Measurements from ENCODE around the gene ASB6.

ASB6 gene, protein sequence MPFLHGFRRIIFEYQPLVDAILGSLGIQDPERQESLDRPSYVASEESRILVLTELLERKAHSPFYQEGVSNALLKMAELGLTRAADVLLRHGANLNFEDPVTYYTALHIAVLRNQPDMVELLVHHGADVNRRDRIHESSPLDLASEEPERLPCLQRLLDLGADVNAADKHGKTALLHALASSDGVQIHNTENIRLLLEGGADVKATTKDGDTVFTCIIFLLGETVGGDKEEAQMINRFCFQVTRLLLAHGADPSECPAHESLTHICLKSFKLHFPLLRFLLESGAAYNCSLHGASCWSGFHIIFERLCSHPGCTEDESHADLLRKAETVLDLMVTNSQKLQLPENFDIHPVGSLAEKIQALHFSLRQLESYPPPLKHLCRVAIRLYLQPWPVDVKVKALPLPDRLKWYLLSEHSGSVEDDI

GRCh38 chr9:129641750-129642585, at the start of gene ASB6:
ASB6 (minus strand) TSS chr9:129642151; CDS start chr9:129641999, 152 bp downstream.
- peak within 1 kb of the TSS; percentile 99 for H3K4me3 ChIP-seq
- peak; percentile 98 for DNase-seq (ENCODE audit: low spot score)
- H3K27ac ChIP-seq: peak within 1 kb of the TSS; percentile 70 to 92
- TF ChIP-seq, protein P1, sequence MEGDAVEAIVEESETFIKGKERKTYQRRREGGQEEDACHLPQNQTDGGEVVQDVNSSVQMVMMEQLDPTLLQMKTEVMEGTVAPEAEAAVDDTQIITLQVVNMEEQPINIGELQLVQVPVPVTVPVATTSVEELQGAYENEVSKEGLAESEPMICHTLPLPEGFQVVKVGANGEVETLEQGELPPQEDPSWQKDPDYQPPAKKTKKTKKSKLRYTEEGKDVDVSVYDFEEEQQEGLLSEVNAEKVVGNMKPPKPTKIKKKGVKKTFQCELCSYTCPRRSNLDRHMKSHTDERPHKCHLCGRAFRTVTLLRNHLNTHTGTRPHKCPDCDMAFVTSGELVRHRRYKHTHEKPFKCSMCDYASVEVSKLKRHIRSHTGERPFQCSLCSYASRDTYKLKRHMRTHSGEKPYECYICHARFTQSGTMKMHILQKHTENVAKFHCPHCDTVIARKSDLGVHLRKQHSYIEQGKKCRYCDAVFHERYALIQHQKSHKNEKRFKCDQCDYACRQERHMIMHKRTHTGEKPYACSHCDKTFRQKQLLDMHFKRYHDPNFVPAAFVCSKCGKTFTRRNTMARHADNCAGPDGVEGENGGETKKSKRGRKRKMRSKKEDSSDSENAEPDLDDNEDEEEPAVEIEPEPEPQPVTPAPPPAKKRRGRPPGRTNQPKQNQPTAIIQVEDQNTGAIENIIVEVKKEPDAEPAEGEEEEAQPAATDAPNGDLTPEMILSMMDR (IDR thresholded peaks at IDR 0.05): peak; percentile 100

DNA sequence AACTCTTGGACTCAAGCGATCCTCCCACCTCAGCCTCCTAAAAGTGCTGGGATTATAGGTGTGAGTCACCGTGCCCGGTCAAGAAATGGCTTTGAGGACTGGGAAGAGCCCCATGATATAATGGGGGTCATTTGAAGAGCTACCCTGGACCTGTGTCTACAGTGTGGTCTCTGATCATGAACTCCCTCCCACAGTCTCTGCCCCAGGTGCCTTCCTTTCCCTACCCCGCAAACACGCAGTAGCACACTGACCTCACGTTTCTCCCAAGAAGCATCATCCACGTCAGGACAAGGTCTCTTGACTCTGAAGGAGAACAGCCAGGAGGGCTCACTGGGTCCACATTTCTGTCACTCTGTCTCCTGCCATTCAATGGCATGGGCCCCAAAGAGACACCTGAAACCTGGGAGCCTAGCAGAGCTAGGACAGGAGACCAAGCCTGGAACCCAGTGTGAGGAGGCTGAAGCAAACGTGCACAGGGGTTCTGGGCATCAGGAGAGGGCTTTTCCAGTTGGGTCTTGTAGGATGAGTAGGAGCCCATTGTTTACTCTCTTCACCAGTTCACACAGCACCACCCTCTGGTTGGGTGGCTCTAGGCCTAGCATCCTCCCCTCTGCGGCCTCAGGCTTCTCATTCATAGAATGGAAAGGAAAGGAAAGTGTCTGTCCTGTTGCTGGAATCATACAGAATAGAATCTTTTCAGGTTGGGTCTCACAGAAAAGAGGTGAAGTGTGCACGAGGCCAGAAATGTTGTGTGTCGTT, 46.5 kb upstream of the ASB6 start:
- TF ChIP-seq, protein P1 (IDR thresholded peaks at IDR 0.05): no peak
- no peak overlapping the region for H3K27ac ChIP-seq
- H3K4me3 ChIP-seq: no peak overlapping the region
- DNase-seq (ENCODE audit: low spot score): no peak

DNA sequence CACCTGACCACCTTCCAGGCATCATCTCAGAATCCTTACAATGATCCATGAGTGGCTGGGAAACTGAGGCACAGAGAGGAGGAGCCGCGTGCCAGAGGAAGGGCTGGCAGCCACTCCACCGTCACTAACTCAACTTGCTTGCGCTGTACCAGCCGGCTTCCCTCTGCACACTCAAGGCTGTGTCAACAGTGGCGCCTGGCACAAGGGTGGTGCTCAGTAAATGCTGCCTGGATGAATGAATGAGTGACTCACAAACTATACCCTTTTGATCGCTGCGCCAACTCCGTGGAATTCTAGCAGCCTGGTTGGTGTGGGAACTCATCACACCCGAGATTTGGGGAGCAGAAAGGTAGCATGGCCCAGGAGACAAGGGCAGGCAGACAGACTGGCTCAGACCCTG, 45.4 kb upstream of the ASB6 start:
- TF ChIP-seq, protein P1 (IDR thresholded peaks at IDR 0.05): no peak

DNA sequence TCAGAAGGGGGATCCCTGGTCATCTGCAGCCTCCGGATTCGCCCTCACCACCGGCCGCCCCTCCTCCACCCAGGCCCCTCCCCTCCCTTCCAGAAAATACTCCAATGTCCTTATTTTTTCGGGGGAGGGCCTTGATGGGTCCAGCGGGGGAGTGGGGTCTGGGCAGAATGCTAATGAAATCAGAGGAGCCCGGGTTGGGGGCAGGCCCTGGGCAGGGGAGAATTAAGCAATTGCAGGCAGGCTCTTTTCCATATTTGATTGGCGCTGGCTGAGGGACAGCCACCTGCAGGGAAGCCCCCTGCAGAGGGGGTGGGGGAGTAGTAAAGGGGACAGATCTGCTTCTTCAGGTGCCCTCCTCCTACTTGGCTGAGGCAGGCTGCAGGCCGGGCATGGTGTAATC, 44.8 kb upstream of the ASB6 start:
- Histone ChIP-seq H3K4me3 (no peak overlapping the region), H3K27ac (no peak overlapping the region)
- TF ChIP-seq, protein P1 (IDR thresholded peaks at IDR 0.05): no peak
- no peak for DNase-seq (ENCODE audit: low spot score)

More for the DNA sequence above, 45.4 kb upstream of the ASB6 start:
- Histone ChIP-seq H3K27ac (no peak overlapping the region), H3K4me3 (no peak overlapping the region)
- no peak for DNase-seq (ENCODE audit: low spot score)

DNA sequence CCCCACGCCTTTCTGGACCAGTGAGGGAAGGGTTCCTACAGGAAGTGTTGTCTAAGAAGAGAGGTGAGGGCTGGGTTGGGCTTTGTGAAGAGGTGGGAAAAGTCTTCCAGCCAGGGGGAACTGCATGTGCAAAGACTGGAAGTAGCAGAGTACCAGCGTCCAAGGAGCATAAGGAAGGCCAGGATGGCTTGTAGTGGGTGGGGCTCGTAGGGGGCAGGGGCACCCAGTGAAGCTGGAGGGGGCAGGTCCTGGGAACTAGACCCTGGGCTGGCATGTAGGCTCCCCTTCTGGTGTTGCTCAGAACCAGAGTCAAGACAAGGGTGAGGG, 43.9 kb upstream of the ASB6 start:
- no peak overlapping the region for H3K4me3 ChIP-seq
- TF ChIP-seq, protein P1 (IDR thresholded peaks at IDR 0.05): no peak
- H3K27ac ChIP-seq: no peak overlapping the region
- DNase-seq (ENCODE audit: low spot score): no peak

DNA sequence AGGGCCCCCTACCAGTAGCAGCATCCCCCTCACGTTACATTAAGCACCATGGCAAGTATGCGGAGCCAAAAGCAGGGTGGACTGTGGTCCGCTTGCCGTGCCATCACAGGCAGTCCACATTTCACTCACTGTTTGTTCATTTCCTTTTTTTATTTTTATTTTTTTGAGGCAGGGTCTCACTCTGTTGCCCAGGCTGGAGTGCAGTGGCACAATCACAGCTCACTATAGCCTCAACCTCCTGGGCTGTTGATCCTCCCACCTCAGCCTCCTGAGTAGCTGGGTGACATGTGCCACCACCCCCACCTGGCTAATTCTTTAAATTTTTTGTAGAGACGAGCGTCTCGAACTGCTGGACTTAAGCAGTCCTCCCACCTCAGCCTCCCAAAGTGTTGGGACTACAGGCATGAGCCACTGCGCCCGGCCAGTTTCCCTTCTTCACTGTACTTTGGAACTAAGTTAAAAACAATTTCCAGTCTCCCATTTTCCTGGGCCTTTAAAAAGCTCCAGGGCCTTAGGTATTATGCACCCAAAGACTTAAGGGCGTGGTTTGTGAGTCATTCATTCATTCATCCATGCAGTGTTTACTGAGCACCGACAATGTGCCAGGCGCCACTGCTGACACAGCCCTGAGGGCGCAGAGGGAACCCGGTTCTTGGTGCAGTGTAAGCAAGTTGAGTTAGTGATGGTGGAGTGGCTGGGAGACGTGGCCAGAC, 43.4 kb upstream of the ASB6 start:
- Histone ChIP-seq H3K27ac (no peak overlapping the region), H3K4me3 (no peak overlapping the region)
- TF ChIP-seq, protein P1 (IDR thresholded peaks at IDR 0.05): no peak
- no peak for DNase-seq (ENCODE audit: low spot score)

All from coronary artery (tissue), 2 donors.